Measurements from ENCODE around the gene DAPK1. TPM values are rescaled to one million over a fixed set of nuclear protein-coding genes. Genes with fewer than 3 reads are reported as not detected.

Gene DAPK1
- polyA plus RNA-seq, 1 of the 3 experiments (the other 2 are of a cell fraction) = 0.61 TPM

DNA sequence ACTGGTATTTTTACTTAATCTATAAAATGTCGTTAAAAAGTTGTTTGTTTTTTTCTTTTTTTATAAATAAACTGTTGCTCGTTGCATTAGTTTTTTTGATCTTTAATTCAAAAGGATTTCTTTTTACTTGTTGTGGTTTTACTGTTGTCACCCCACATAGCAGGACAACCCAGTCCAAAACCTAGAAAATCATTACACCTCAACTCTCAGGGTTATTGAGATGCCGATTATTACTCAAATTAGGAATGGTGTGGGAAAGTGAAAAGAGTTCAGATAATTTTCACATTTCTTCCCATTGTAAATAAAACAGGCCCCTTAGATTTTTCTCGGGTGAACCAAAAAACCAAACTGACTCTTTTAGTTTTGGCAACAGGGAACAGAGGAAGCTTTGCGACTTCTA lies 210.9 kb downstream of the DAPK1 start:
- H3K9me2 ChIP-seq = no peaks in the 10 kb centered on the region
- no peak overlapping the region for H3K4me2 ChIP-seq
- H3K27me3 ChIP-seq (ENCODE audit: insufficient read depth) = no peaks in the 10 kb centered on the region
- H3K79me2 ChIP-seq (ENCODE audit: insufficient read depth) = no peaks in the 10 kb centered on the region
- WGBS (ENCODE audit: low lambda C conversion rate) = 63% methylated on average over 5 of the region's 5 CpGs
- DNase-seq = no peak
- peaks cover 6 to 7% of the 10 kb centered on the region in 2 experiments; a peak in 2 of 4 replicates for H3K4me1 ChIP-seq (ENCODE audit: control insufficient read depth in 1 of 2, insufficient read depth in 2 of 2, low read depth in 1 of 2, low read length in 1 of 2)
- TF ChIP-seq FOXM1 (IDR thresholded peaks at IDR 0.05; ENCODE audit: low read depth) (no peak), JUND (IDR thresholded peaks at IDR 0.05) (no peak), EP300 (IDR thresholded peaks at IDR 0.05; ENCODE audit: borderline replicate concordance in 1 of 2, low read depth in 1 of 2, low read length in 1 of 2) (no peak), MEF2A (IDR thresholded peaks at IDR 0.05; ENCODE audit: borderline replicate concordance, low read depth) (no peak), ELF1 (IDR thresholded peaks at IDR 0.05) (no peak), NFIC (IDR thresholded peaks at IDR 0.05; ENCODE audit: borderline replicate concordance) (no peak), RCOR1 (IDR thresholded peaks at IDR 0.05; ENCODE audit: low read length) (no peak), RFX5 (IDR thresholded peaks at IDR 0.05; ENCODE audit: low read length) (no peak), NRF1 (IDR thresholded peaks at IDR 0.05; ENCODE audit: low read depth, low read length) (no peak), POLR2AphosphoS5 (IDR thresholded peaks at IDR 0.05; ENCODE audit: low read depth, low read length) (no peak), CHD2 (IDR thresholded peaks at IDR 0.05; ENCODE audit: low read length, partially characterized antibody) (no peak), SMC3 (IDR thresholded peaks at IDR 0.05; ENCODE audit: low read depth, low read length) (no peak), SIN3A (IDR thresholded peaks at IDR 0.05; ENCODE audit: borderline replicate concordance, low read depth, low read length) (no peak), RAD21 (IDR thresholded peaks at IDR 0.05; ENCODE audit: low read length) (no peak), FOXJ3 (CRISPR knock-in tag; IDR thresholded peaks at IDR 0.05) (no peak), GATA2 (CRISPR knock-in tag; IDR thresholded peaks at IDR 0.05) (no peak), RXRA (IDR thresholded peaks at IDR 0.05; ENCODE audit: borderline replicate concordance, low read depth) (no peak)
- TF ChIP-seq, protein P1, sequence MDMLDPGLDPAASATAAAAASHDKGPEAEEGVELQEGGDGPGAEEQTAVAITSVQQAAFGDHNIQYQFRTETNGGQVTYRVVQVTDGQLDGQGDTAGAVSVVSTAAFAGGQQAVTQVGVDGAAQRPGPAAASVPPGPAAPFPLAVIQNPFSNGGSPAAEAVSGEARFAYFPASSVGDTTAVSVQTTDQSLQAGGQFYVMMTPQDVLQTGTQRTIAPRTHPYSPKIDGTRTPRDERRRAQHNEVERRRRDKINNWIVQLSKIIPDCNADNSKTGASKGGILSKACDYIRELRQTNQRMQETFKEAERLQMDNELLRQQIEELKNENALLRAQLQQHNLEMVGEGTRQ (IDR thresholded peaks at IDR 0.05; ENCODE audit: borderline replicate concordance, low read depth, low read length) = no peak
- TF ChIP-seq, protein P2, sequence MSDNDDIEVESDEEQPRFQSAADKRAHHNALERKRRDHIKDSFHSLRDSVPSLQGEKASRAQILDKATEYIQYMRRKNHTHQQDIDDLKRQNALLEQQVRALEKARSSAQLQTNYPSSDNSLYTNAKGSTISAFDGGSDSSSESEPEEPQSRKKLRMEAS (IDR thresholded peaks at IDR 0.05; ENCODE audit: low read depth) = no peak
- H4K20me1 ChIP-seq (ENCODE audit: insufficient read depth) = no peaks in the 10 kb centered on the region
- no peak overlapping the region for H3K4me3 ChIP-seq (ENCODE audit: low read depth in 2 of 2, low read length in 1 of 2)
- H3K9ac ChIP-seq = no peak overlapping the region
- H2AFZ ChIP-seq (ENCODE audit: low read depth) = no peak overlapping the region
- no peaks in the 10 kb centered on the region for H3F3A ChIP-seq (replicated peaks; ENCODE audit: insufficient read depth)
- no peaks in the 10 kb centered on the region for H3K36me3 ChIP-seq (replicated peaks in 1 of 2; ENCODE audit: control insufficient read depth in 1 of 2, insufficient read depth in 2 of 2, low read length in 1 of 2)
- ChIA-PET CTCF (interaction anchor here (1.8 to 2.3 kb wide), 2 partner anchors 15 to 24 kb away, joined by 5 to 8 read pairs; no protein-coding TSS in a partner anchor), POLR2A (interaction anchor here (0.6 kb wide), 1 partner anchor 82 kb away, joined by 3 read pairs; no protein-coding TSS in a partner anchor)
- H3K9me3 ChIP-seq = no peaks in the 10 kb centered on the region
- H3K27ac ChIP-seq (ENCODE audit: low read depth in 2 of 2, low read length in 1 of 2) = no peak overlapping the region

Data from SK-N-SH (cell line).